Embryonic facial prominence (tissue), 1 donor: ENCODE results near the gene RAD51B.

Experiments used
- DNase-seq: peaks from one replicate; pipeline ENCODE4 v3.0.0-alpha.2; 2016; ENCODE audit errors: extremely low spot score

The RAD51B gene

GRCh38 chr14:68379510-68380328 lies 560.1 kb downstream of the RAD51B start:
- no peak for DNase-seq

DNA sequence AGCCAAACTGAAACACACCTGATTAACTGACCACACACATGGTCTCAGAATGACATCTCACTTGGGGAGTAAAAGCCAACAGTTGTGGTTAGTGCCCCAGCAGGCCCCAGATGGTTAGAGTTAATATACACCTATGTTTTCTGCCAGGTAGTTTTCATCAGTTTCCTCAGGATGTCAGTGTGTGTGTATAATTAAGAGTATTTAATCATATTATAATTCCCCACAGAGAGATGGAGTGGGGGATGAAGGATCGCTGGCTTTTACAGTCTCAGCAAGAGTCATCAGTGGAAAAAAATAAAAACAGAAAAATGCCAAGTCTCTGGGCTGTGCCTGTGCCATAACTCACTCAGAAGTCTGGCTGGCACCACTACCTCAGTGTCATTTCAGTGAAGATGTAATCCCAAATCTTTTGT lies 560.8 kb downstream of the RAD51B start:
- no peak for DNase-seq

- DNase-seq, result no peak
Observed at GRCh38 chr14:68384335-68384734, 564.8 kb downstream of the RAD51B start.

GRCh38 chr14:68384881-68385280 lies 565.3 kb downstream of the RAD51B start:
- no peak for DNase-seq

DNA sequence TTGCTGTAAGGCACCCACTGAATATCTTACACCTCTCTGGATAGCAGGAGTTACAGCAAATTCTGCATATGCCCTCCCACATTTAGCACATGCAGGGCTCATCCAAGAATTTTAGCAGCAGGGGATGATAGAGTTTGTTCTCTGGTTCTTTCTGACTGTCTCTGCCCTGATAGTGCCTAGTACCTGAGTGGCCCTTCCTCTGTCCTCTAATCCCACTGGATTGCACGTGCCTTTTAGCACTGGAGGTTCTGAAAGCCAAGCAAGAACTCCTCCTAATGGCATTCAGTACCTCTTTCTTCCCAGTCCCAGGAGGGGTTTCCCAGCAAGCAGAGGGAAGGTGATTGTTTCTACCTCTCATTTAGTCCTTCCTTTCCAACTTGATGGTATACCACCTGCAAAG lies 566.9 kb downstream of the RAD51B start:
- DNase-seq, result no peak

DNA sequence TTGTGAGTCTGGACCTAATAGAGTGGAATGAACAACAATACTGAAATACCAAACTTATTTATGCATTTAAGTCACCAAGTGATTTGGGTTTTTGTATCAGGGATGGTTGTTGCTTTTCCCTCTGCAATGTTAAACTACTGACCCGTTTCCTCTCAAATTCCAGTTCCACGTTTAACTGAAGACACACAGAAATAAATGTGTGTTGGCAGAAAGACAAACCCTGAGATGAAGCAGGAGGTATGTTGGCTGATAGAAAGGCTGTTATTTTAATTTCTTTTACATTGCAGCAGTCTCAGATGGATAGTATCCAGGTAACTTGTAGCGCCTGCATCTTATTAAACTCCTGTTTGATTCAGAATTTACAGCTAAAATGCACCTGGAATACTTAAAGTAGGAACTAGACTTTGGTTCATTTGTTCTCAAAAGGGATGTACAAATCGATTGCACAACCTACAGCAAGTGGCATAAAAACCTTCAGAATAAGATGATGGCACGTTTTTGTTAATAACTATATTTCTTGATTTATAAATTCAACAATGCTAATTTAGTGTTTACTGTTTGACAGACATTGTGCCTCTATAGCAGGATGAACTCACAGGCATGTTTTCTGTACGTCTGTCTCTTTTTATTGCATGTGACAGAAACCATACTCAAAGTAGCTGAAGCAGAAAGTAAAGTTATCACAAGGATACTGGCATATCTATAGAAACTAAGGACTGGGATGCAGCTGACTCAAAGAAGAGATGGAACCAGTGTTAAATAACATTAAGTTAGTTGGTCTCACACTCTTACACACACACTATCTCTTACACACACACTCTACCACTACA lies 567.6 kb downstream of the RAD51B start:
- DNase-seq, result no peak

DNA sequence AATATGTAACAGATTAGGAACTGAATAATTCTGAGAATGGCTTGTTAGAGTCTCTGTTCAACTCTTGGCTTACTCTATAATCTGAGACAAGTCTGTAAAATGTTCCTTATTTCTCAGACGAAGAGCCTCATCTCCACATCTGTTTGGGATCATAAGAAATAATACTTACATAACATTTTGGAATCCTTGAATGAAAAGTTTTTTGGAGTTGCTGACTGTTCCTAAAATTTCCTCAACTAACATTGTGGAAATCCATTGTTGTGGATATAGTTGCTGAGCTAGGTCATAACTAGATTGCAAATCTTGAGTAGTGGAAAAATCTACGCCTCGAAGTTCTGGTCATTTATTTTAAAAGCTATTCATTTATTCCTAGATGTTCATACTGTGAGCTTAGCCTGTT lies 570.4 kb downstream of the RAD51B start:
- DNase-seq, result no peak

DNA sequence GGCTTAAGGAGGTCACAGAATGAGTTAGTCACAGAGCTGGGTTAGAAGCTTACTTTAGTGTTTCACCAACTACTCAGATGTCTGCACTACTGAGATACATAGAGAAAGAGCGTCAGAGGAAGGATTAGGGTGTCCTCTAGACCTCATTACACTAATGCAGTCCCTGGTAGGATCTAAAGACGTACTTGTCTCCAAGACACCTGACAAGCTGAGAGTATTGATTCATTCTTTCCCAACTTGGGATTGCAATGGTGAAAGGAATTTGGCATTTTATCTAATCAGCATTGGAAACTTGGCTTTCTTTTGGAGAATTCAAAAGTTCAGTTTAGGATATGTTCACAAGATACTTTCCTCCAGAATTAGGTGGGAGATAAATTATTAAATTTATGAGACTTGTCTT lies 571.2 kb downstream of the RAD51B start:
- DNase-seq, result no peak

GRCh38 chr14:68391311-68392014 lies 571.9 kb downstream of the RAD51B start:
- no peak for DNase-seq

DNA sequence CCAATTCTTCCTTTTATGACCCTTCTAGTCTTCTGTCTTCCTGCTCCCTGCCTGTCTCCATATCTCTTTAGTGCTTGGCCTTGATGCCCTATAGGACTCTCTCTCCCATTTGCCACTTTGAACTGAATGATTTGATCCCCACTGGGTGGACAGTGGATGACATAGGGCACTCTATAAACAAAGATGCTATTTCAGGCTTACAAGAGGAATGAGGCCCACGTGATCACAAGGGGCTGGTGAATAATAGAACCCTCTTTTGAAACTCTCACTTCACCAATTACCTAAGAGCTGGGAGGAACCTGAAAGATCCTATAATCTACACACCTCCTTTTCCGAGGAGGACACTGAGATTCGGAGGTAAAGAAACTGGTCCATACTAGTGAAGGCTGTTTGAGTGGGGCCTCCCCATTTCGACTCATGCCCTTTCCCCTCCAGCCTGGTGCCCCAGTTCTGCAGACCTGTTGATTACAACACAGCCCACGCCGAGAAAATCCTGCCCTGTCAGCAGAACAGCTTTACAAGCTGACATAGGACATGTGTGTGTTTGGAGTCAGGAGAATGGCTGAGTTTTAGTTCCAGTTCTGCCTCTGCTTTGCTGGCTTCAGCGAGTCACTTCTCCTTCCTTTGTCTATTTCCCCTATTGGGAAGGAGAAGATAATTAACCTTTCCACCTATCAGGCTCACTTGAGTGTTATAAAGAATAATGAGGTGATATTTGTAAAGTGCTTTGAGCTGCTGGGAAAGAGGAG lies 573.0 kb downstream of the RAD51B start:
- DNase-seq, result no peak

GRCh38 chr14:68393259-68393658 lies 573.7 kb downstream of the RAD51B start:
- no peak for DNase-seq

DNA sequence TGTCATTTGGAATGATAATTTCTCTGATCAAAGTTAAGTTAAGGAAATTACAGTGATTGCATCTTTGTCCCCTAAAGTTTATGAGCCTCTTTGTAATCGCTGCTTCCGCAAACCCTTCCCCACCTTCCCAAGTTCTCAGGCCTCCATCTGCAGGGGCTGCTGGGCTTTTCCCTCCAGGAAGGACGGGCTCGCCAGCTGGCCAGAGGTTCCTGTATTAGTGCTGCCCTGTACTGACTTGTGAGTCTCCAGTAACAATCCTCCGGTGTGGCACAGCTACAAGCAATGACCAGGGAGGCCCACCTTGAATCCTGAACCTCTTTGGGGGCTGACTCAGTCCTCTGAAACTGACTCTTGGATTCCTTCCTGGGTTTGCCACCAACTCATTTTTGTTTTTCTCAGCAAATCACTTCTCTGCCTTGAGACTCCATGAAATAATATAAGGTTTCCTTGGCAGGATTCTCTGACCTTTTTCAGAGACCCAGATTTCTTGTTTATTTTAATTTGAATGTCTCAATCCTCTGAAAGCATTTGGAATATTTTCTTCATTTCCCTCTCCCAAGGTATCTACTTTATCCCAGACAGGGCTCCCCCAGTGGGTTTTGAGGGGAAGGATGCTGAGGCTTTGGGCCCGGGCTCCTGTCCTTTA lies 574.7 kb downstream of the RAD51B start:
- DNase-seq, result no peak

GRCh38 chr14:68394764-68395143 lies 575.2 kb downstream of the RAD51B start:
- DNase-seq, result no peak

DNA sequence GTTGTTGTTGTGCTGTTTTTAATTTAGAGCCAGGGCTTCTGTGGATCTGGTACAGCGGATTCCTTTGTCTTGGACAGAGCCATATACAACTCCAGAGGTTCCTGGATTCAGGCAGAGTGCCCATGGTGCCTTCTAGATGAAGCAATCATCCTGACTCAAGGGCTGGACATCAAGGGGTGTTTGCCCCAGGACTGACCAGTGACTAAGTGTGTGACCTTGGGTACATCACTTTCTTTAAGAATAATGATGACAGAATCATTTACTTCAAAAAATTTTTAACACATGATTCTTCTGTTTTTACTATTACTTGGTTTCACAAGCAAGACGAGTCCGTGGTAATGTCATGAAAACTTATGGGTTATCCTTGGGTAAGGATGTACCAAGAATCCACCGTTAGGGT lies 576.0 kb downstream of the RAD51B start:
- DNase-seq, result no peak

GRCh38 chr14:68396461-68396860 lies 576.9 kb downstream of the RAD51B start:
- no peak for DNase-seq

GRCh38 chr14:68397371-68397811 lies 577.8 kb downstream of the RAD51B start:
- DNase-seq, result no peak

DNA sequence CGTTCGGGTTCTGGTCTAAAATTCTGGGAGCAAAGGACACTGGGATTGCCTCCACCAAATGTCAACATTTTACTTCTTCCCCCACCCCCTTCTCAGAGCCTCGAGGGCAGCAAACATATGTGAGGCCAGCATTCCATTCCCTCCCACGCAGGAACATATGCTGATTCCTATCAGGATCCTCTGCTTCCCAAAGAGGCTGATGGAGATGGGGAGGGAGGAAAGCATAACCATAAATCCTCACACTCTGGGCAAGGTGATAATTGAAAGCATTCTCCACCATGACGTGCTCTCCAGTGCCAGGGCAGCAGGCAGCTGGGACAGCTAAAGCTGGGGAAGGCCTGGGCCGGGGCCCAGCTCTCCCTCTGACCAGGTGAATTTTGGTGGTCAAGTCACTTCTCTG lies 578.2 kb downstream of the RAD51B start:
- no peak for DNase-seq

- no peak for DNase-seq
Observed at GRCh38 chr14:68398370-68398769, 578.8 kb downstream of the RAD51B start.

DNA sequence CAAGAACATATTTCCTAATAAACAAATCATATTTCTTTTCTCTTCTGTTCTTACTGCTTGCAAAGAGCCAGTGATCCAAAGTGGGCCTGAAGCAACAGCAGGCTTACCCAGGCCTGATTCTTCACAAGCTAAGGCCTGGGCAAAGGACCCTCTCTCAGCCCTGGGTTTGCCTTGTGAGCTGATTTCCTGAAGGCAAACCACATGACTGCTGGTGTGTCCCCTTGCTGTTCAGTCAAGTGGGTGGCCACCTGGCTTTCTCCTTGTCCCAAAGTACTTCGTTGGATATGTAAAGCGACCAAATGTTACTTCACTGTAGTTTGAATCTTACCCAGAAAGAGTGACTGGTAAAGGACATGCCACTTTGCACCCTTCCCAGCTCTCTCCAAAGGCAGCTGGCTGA lies 580.4 kb downstream of the RAD51B start:
- DNase-seq, result no peak

GRCh38 chr14:68401317-68401716 lies 581.7 kb downstream of the RAD51B start:
- no peak for DNase-seq

DNA sequence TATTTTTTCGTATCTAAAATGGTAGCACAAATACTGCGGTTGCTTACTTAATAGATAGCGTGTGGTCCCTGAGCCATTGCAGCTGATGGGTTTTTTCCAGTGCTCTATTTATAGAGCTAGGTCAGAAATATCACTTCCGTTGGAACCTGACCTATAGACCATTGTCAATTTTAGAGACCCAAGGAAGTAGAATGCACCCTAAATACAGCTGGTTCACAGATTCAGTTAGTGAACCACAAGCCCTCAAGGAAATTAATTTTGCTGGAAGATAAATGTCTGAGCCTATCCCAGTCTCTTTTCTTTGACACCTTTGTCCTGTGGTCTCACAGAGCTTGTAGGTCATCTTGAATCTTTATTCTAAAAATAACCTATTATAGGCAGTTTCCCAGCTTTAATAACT lies 582.3 kb downstream of the RAD51B start:
- DNase-seq, result no peak
